ENCODE results near the gene COL23A1. TPM values are rescaled to one million over a fixed set of nuclear protein-coding genes. Genes with fewer than 3 reads are reported as not detected.

The COL23A1 gene
- total RNA-seq, 1 experiment from 2014 or later = not detected

DNA sequence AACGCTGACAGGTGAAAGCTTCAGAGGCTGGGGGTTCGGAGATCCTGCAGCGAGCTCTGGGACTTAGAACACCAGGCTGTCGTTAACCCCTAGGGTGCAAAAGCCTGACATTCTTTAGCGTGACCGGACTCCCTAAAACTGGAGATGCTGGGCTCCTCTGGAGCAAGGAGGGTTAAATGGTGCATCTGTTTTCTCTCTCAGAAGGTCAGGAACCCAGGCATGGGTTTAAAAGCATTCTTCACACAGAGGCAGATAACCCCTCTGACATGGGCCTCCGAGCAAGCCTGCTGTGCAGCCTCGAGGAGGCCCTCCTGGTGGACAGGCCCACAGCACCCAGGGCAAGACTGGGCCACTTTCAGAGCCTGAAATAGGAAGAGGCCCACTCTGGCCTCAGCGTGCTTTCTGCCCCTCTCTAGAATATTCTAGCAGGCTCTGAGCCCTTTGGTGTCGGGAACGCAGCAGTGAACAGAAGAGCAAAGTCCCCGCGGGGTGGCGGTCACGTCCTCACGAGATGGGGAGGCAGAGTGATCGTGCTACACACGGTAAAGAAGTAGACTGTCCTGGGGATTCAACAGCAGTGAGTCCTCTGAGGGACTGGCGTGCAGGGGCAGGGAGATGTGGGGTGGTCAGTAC lies 124.8 kb downstream of the COL23A1 start:
- ChIA-PET POLR2A (ENCODE audit: low non-redundant PET) (no interaction called here), CTCF (no interaction called here)
- no peak overlapping the region for H3K27ac ChIP-seq (ENCODE audit: low read depth, low read length, poor library complexity, severe bottlenecking)
- H3K4me1 ChIP-seq (ENCODE audit: insufficient read depth, low read length, poor library complexity, severe bottlenecking) = no peaks in the 10 kb centered on the region
- H3K4me3 ChIP-seq (ENCODE audit: low read depth, low read length, poor library complexity, severe bottlenecking) = no peak overlapping the region
- intact Hi-C loops (cut with micrococcal nuclease; ENCODE audit: unreplicated experiment) = no loop called here
- no peaks in the 10 kb centered on the region for H3K27me3 ChIP-seq (replicated peaks; ENCODE audit: insufficient read depth, low read depth, low read length, poor library complexity)
- no peaks in the 10 kb centered on the region for H3K36me3 ChIP-seq (ENCODE audit: insufficient read depth, low read length, poor library complexity, severe bottlenecking)
- H3K9me3 ChIP-seq (ENCODE audit: low read depth, low read length, poor library complexity, severe bottlenecking) = no peaks in the 10 kb centered on the region
- DNase-seq (ENCODE audit: low spot score) = no peak
- BruUV-seq (replicated peaks) = no TSS peak
- no peak for TF ChIP-seq EZH2 (IDR thresholded peaks at IDR 0.05; ENCODE audit: borderline replicate concordance, low read depth, low read length, poor library complexity, severe bottlenecking)
- TF ChIP-seq, protein P1, sequence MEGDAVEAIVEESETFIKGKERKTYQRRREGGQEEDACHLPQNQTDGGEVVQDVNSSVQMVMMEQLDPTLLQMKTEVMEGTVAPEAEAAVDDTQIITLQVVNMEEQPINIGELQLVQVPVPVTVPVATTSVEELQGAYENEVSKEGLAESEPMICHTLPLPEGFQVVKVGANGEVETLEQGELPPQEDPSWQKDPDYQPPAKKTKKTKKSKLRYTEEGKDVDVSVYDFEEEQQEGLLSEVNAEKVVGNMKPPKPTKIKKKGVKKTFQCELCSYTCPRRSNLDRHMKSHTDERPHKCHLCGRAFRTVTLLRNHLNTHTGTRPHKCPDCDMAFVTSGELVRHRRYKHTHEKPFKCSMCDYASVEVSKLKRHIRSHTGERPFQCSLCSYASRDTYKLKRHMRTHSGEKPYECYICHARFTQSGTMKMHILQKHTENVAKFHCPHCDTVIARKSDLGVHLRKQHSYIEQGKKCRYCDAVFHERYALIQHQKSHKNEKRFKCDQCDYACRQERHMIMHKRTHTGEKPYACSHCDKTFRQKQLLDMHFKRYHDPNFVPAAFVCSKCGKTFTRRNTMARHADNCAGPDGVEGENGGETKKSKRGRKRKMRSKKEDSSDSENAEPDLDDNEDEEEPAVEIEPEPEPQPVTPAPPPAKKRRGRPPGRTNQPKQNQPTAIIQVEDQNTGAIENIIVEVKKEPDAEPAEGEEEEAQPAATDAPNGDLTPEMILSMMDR (conservative IDR thresholded peaks at IDR 0.05; ENCODE audit: low read depth, low read length) = no peak

DNA sequence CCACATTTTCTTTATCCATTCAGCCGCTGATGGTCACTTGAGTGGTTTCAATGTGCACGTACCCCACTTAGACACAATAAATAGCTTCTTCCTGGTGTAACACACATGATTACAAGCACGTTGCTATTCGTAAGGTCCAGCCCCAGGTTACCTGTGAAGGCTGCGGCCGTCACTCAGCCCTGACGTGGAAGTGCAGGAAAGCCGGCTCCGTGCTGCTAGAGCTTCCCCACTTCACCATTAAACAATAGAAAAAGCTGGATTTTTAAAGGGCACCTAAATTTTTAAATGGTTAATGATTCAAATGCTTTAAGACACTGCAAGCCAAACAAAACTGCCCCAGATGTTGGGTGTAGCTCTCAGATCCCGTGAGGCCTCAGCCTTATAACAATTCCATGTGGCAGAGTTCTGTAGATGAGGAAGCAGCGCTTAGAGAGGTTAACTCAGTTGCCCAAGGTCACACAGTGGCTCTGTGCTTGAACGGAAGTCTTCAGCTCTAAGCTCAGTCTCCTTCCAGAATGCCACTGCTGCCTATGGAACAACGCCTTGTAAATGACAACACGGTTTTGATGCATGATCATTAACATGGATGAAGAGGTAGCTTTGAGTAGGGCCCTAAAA lies 125.7 kb downstream of the COL23A1 start:
- no peaks in the 10 kb centered on the region for H3K36me3 ChIP-seq (ENCODE audit: insufficient read depth, low read length, poor library complexity, severe bottlenecking)
- intact Hi-C loops (cut with micrococcal nuclease; ENCODE audit: unreplicated experiment) = no loop called here
- no peaks in the 10 kb centered on the region for H3K27me3 ChIP-seq (replicated peaks; ENCODE audit: insufficient read depth, low read depth, low read length, poor library complexity)
- no TSS peak for BruUV-seq (replicated peaks)
- no peak overlapping the region for H3K4me3 ChIP-seq (ENCODE audit: low read depth, low read length, poor library complexity, severe bottlenecking)
- H3K27ac ChIP-seq (ENCODE audit: low read depth, low read length, poor library complexity, severe bottlenecking) = no peak overlapping the region
- no peak for DNase-seq (ENCODE audit: low spot score)
- no peaks in the 10 kb centered on the region for H3K9me3 ChIP-seq (ENCODE audit: low read depth, low read length, poor library complexity, severe bottlenecking)
- TF ChIP-seq, protein P1 (conservative IDR thresholded peaks at IDR 0.05; ENCODE audit: low read depth, low read length) = no peak
- no peak for TF ChIP-seq EZH2 (IDR thresholded peaks at IDR 0.05; ENCODE audit: borderline replicate concordance, low read depth, low read length, poor library complexity, severe bottlenecking)
- ChIA-PET POLR2A (ENCODE audit: low non-redundant PET) (no interaction called here), CTCF (no interaction called here)
- no peaks in the 10 kb centered on the region for H3K4me1 ChIP-seq (ENCODE audit: insufficient read depth, low read length, poor library complexity, severe bottlenecking)

DNA sequence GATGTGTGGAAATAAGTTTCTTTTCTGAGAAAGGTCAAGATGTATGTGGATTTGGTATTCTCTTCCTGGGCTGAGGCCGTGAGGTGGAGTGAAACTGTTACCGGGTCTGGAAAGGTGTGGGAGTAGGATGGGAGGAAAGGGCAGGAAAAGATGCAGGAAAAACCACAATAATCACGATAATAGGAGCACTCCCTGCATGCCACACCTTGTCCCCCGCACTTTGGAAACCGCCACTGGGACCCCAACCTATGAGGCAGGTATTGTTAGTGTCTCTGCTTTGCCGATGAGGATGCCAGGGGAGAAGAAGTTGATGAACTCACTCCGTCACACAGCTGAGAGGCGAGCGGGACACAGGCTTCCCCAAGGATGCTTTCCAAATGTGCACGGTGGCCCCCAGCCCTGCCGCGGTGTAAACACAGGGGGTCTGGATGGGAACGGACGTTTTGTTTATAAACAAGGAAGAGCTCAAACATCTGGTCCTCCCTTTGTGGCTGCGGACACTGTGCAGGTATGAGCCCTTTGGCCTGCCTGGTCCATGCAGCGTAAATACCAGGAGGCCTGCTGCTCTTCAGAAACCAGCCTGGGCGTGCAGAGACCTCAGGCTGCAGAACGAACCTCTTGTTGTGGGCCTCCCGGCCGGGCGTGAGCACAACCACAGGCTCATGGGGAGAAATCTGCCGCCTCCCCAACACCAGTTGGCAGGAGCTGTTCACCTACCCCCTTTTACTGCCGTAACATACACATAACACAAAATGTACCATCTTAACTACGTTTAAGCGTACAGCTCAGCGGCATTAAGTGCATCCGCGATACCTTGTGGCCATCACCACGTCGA lies 126.7 kb downstream of the COL23A1 start:
- ChIA-PET CTCF (no interaction called here), POLR2A (ENCODE audit: low non-redundant PET) (no interaction called here)
- intact Hi-C loops (cut with micrococcal nuclease; ENCODE audit: unreplicated experiment) = no loop called here
- Histone ChIP-seq H3K4me1 (ENCODE audit: insufficient read depth, low read length, poor library complexity, severe bottlenecking) (no peaks in the 10 kb centered on the region), H3K27ac (ENCODE audit: low read depth, low read length, poor library complexity, severe bottlenecking) (no peak overlapping the region), H3K4me3 (ENCODE audit: low read depth, low read length, poor library complexity, severe bottlenecking) (no peak overlapping the region), H3K9me3 (ENCODE audit: low read depth, low read length, poor library complexity, severe bottlenecking) (no peaks in the 10 kb centered on the region), H3K36me3 (ENCODE audit: insufficient read depth, low read length, poor library complexity, severe bottlenecking) (no peaks in the 10 kb centered on the region), H3K27me3 (replicated peaks; ENCODE audit: insufficient read depth, low read depth, low read length, poor library complexity) (no peaks in the 10 kb centered on the region)
- TF ChIP-seq, protein P1 (conservative IDR thresholded peaks at IDR 0.05; ENCODE audit: low read depth, low read length) = no peak
- no peak for TF ChIP-seq EZH2 (IDR thresholded peaks at IDR 0.05; ENCODE audit: borderline replicate concordance, low read depth, low read length, poor library complexity, severe bottlenecking)
- no peak for DNase-seq (ENCODE audit: low spot score)
- BruUV-seq (replicated peaks) = no TSS peak
